T-helper 2 cell treated with Interferon-gamma antibody and Interleukin-4, amounts not matched to agents 100 ng/mL and 5 ng/mL, for 36 hours (primary cell): ENCODE results near the gene PDE2A. TPM values are rescaled to one million over a fixed set of nuclear protein-coding genes. Genes with fewer than 3 reads are reported as not detected.

Experiments
- intact Hi-C: fragments of 100-400 bp; cut with micrococcal nuclease; formaldehyde crosslinking; loops from one replicate; pipeline ENCODE4 v1.15.1; 2023
- total RNA-seq: library from RNA; stranded (reverse); gene quantifications from 2 replicates; pipeline ENCODE4 v1.2.3, GENCODE V29; 2022

The PDE2A gene
- total RNA-seq, 1 donor from 2014 or later = 0.52 TPM

GRCh38 chr11:72618803-72619202 is 55.4 kb downstream of the PDE2A start:
- intact Hi-C loops = no loop called here

- intact Hi-C loops = no loop called here
These were observed 57.0 kb downstream of the PDE2A start for GRCh38 chr11:72617080-72617762.

GRCh38 chr11:72616655-72617054 is 57.6 kb downstream of the PDE2A start:
- intact Hi-C loops = no loop called here

- intact Hi-C loops = no loop called here
These were observed 58.9 kb downstream of the PDE2A start for GRCh38 chr11:72615329-72615728.

GRCh38 chr11:72614381-72614780 is 59.8 kb downstream of the PDE2A start:
- intact Hi-C loops = no loop called here

GRCh38 chr11:72613977-72614376 is 60.2 kb downstream of the PDE2A start:
- intact Hi-C loops = no loop called here

GRCh38 chr11:72613450-72613849 is 60.8 kb downstream of the PDE2A start:
- intact Hi-C loops = no loop called here

GRCh38 chr11:72609476-72609875 is 64.7 kb downstream of the PDE2A start:
- intact Hi-C loops = loop anchor here (1.0 kb wide), 1 partner anchor 138 kb away; no protein-coding TSS in a partner anchor

GRCh38 chr11:72609045-72609444 is 65.2 kb downstream of the PDE2A start:
- intact Hi-C loops = loop anchor here (1.0 kb wide), 1 partner anchor 138 kb away; no protein-coding TSS in a partner anchor

- intact Hi-C loops = no loop called here
These were observed 66.7 kb downstream of the PDE2A start for GRCh38 chr11:72607496-72607895.

- intact Hi-C loops = no loop called here
These were observed 67.3 kb downstream of the PDE2A start for GRCh38 chr11:72606748-72607468.

GRCh38 chr11:72605973-72606747 is 68.1 kb downstream of the PDE2A start:
- intact Hi-C loops = no loop called here

GRCh38 chr11:72604256-72604655 is 70.0 kb downstream of the PDE2A start:
- intact Hi-C loops = no loop called here

GRCh38 chr11:72602250-72602904 is 71.8 kb downstream of the PDE2A start:
- intact Hi-C loops = no loop called here

GRCh38 chr11:72600557-72600956 is 73.7 kb downstream of the PDE2A start:
- intact Hi-C loops = no loop called here

- intact Hi-C loops = no loop called here
These were observed 74.7 kb downstream of the PDE2A start for GRCh38 chr11:72599325-72600117.

GRCh38 chr11:72598906-72599305 is 75.3 kb downstream of the PDE2A start:
- intact Hi-C loops = no loop called here

GRCh38 chr11:72598466-72598865 is 75.8 kb downstream of the PDE2A start:
- intact Hi-C loops = no loop called here

- intact Hi-C loops = no loop called here
These were observed 76.5 kb downstream of the PDE2A start for GRCh38 chr11:72597721-72598120.

GRCh38 chr11:72595292-72595684 is 78.9 kb downstream of the PDE2A start:
- intact Hi-C loops = no loop called here
